Dedifferentiated amniotic fluid mesenchymal stem cell (primary cell): ENCODE measurements around the gene ARHGAP18.
"Not testable (repeated sequence)": the region's sequence is repeated elsewhere in the genome, so short reads cannot be mapped to it uniquely, and the experiment has no call there.

Experiments
- DNase-seq: peaks from one replicate; pipeline ENCODE4 v3.0.0-alpha.2; 2016; ENCODE audit errors: extremely low spot score

ARHGAP18 gene

GRCh38 chr6:129583866-129584265 is 126.1 kb downstream of the ARHGAP18 start:
- DNase-seq, result no peak

GRCh38 chr6:129578315-129578714 is 131.7 kb downstream of the ARHGAP18 start:
- DNase-seq, result no peak

GRCh38 chr6:129577691-129578090 is 132.3 kb downstream of the ARHGAP18 start:
- no peak for DNase-seq

- DNase-seq, result no peak
Measured at GRCh38 chr6:129576456-129576855, 133.5 kb downstream of the ARHGAP18 start.

- peak; percentile 79 for DNase-seq
Measured at GRCh38 chr6:129575378-129576118, 134.4 kb downstream of the ARHGAP18 start.

GRCh38 chr6:129574605-129575004 is 135.4 kb downstream of the ARHGAP18 start:
- DNase-seq, result not testable (repeated sequence)

GRCh38 chr6:129570929-129571328 is 139.0 kb downstream of the ARHGAP18 start:
- not testable (repeated sequence) for DNase-seq

GRCh38 chr6:129568015-129568414 is 142.0 kb downstream of the ARHGAP18 start:
- DNase-seq, result no peak

- DNase-seq, result no peak
Measured at GRCh38 chr6:129567374-129567773, 142.6 kb downstream of the ARHGAP18 start.

GRCh38 chr6:129565811-129566210 is 144.2 kb downstream of the ARHGAP18 start:
- no peak for DNase-seq

- no peak for DNase-seq
Measured at GRCh38 chr6:129565366-129565765, 144.6 kb downstream of the ARHGAP18 start.

- no peak for DNase-seq
Measured at GRCh38 chr6:129558248-129558647, 151.7 kb downstream of the ARHGAP18 start.

GRCh38 chr6:129555206-129555832 is 154.7 kb downstream of the ARHGAP18 start:
- DNase-seq, result no peak

GRCh38 chr6:129552413-129552812 is 157.6 kb downstream of the ARHGAP18 start:
- DNase-seq, result no peak

- DNase-seq, result no peak
Measured at GRCh38 chr6:129551486-129551885, 158.5 kb downstream of the ARHGAP18 start.

- DNase-seq, result no peak
Measured at GRCh38 chr6:129546702-129547101, 163.3 kb downstream of the ARHGAP18 start.

GRCh38 chr6:129544892-129545612 is 164.9 kb downstream of the ARHGAP18 start:
- no peak for DNase-seq

GRCh38 chr6:129543981-129544380 is 166.0 kb downstream of the ARHGAP18 start:
- DNase-seq, result no peak

- DNase-seq, result no peak
Measured at GRCh38 chr6:129542705-129543104, 167.3 kb downstream of the ARHGAP18 start.

GRCh38 chr6:129539032-129539431 is 170.9 kb downstream of the ARHGAP18 start:
- DNase-seq, result no peak

GRCh38 chr6:129536271-129536670 is 173.7 kb downstream of the ARHGAP18 start:
- no peak for DNase-seq

GRCh38 chr6:129534926-129535325 is 175.1 kb downstream of the ARHGAP18 start:
- DNase-seq, result no peak
